ENCODE measurements around the gene B4GALT1.

- TF ChIP-seq EZH2 (IDR thresholded peaks at IDR 0.05; ENCODE audit: borderline replicate concordance, low read depth, low read length, severe bottlenecking): no peak
- no peak for TF ChIP-seq CTCF (IDR thresholded peaks at IDR 0.05; ENCODE audit: extremely low read depth in 1 of 2, insufficient read depth in 1 of 2, low read depth in 1 of 2, low read length in 2 of 2)
- no peak for TF ChIP-seq POLR2AphosphoS5 (IDR thresholded peaks at IDR 0.05; ENCODE audit: insufficient read depth, low read depth, low read length)
- no peak for TF ChIP-seq MAX (IDR thresholded peaks at IDR 0.05; ENCODE audit: insufficient read depth, insufficient read length)
- TF ChIP-seq POLR2A (IDR thresholded peaks at IDR 0.05; ENCODE audit: low read depth, low read length): no peak
- TF ChIP-seq MYC (IDR thresholded peaks at IDR 0.05; ENCODE audit: low read depth, low read length): no peak
- no peak for TF ChIP-seq JUN (IDR thresholded peaks at IDR 0.05; ENCODE audit: borderline replicate concordance, insufficient read depth, insufficient read length, low read depth)
- no peak for TF ChIP-seq GATA2 (IDR thresholded peaks at IDR 0.05; ENCODE audit: insufficient read depth, insufficient read length, low read depth, low read length)
Measured at GRCh38 chr9:33127881-33128280, 39.3 kb downstream of the B4GALT1 start.

All from endothelial cell of umbilical vein (primary cell).